Activated CD4-positive, alpha-beta memory T cell treated with anti-CD3 and anti-CD28 coated beads for 36 hours (primary cell): ENCODE results near the gene FARP1. TPM values are rescaled to one million over a fixed set of nuclear protein-coding genes. Genes with fewer than 3 reads are reported as not detected.

Experiments
- CTCF ChIA-PET: fragments of 350-600 bp; sonication (Branson Sonifier 250); formaldehyde crosslinking; loops from one replicate; lab custom pipeline; 2021; ENCODE audit warnings: antibody characterized with exemption, inconsistent platforms; lab: Charles Lee
- POLR2A ChIA-PET: fragments of 350-600 bp; sonication (Branson Sonifier 250); formaldehyde crosslinking; loops from one replicate; lab custom pipeline; 2021; ENCODE audit warnings: antibody characterized with exemption; lab: Charles Lee
- DNase-seq: peaks from one replicate; pipeline ENCODE4 v3.0.0-alpha.2; 2020
- H3K27ac Mint-ChIP-seq: one replicate; pipeline ENCODE4 v1.8.0; 2021; ENCODE audit warnings: mixed read lengths
- H3K27me3 Mint-ChIP-seq: one replicate; pipeline ENCODE4 v1.8.0; 2021; ENCODE audit warnings: mixed read lengths
- H3K36me3 Mint-ChIP-seq: one replicate; pipeline ENCODE4 v1.8.0; 2021; ENCODE audit warnings: mixed read lengths
- H3K4me1 Mint-ChIP-seq: one replicate; pipeline ENCODE4 v1.8.0; 2021; ENCODE audit warnings: low read depth, mixed read lengths
- H3K4me3 Mint-ChIP-seq: one replicate; pipeline ENCODE4 v1.8.0; 2021; ENCODE audit warnings: mild to moderate bottlenecking, mixed read lengths
- H3K9me3 Mint-ChIP-seq: one replicate; pipeline ENCODE4 v1.8.0; 2021; ENCODE audit warnings: mixed read lengths
- intact Hi-C: fragments of 100-400 bp; cut with micrococcal nuclease; formaldehyde crosslinking; loops from one replicate; pipeline ENCODE4 v1.15.1; 2023
- total RNA-seq, 2 experiments: library from RNA; stranded (reverse); gene quantifications; one replicate each; pipeline ENCODE4 v1.2.3, GENCODE V29; 2021

FARP1 gene
- total RNA-seq, 2 experiments from 2014 or later, result 0.56 to 0.64 TPM

DNA sequence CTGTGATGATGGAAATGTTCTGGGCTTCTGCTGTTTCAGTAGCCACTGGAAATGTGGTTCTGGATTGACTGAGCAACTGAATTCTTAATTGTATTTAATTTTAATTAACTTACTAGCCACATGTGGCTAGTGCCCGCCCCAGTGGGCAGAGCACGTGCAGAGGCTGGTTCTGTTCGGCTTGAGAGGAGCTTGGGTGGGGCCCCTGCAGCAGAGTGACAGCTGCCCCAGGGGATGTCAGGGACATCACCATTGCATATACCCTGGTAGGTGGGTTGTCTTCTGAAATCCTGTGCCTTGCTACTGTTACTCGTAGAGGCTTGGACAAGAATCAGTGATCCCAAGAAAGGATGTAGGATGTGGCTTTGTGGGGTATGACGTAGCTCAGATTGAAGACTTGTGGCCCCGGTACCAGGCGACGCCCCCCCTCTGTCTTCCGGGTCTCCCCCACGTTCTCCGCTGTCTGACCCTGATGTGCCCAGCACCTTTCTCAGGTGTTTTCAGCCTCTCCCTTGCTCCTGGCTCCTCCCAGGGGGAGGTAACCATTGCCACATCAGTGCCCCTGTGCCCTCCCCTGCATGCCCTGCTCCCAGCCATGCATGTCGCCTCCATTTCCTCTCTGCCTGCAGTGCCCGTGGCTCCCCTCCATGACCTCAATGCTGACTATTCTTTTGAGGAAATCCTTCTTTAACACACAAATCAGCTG lies 136.7 kb downstream of the FARP1 start:
- DNase-seq, result peak; percentile 11

DNA sequence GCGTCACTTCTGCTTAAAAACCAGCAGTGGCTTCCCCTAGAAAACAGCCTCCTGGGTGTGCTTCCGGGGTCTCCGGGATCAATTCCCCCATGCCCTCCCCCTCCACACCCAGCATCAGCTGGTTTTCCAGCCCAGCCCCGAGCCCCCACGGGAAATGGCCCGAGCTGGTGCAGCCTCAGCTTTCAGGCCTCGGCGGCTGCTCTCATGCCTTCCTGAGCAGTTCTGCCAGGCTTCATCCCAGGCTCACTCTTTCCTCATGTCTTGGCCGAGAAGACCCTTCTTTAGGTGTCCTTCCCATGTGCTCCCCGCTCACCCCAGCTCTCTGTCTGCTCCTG lies 137.2 kb downstream of the FARP1 start:
- no peak for DNase-seq
- Mint-ChIP-seq H3K4me3 (no peak overlapping the region), H3K27me3 (peaks cover 10% of the 10 kb centered on the region), H3K4me1 (no peaks in the 10 kb centered on the region), H3K36me3 (no peaks in the 10 kb centered on the region), H3K9me3 (no peaks in the 10 kb centered on the region), H3K27ac (no peak overlapping the region)
- ChIA-PET POLR2A (no interaction called here), CTCF (no interaction called here)
- intact Hi-C loops, result no loop called here

More for the DNA sequence above, 136.7 kb downstream of the FARP1 start:
- no peaks in the 10 kb centered on the region for H3K9me3 Mint-ChIP-seq
- intact Hi-C loops, result no loop called here
- H3K27ac Mint-ChIP-seq, result no peak overlapping the region
- no peaks in the 10 kb centered on the region for H3K36me3 Mint-ChIP-seq
- H3K27me3 Mint-ChIP-seq, result peaks cover 10% of the 10 kb centered on the region
- no peak overlapping the region for H3K4me3 Mint-ChIP-seq
- CTCF ChIA-PET, result no interaction called here
- no peaks in the 10 kb centered on the region for H3K4me1 Mint-ChIP-seq
- POLR2A ChIA-PET, result no interaction called here

DNA sequence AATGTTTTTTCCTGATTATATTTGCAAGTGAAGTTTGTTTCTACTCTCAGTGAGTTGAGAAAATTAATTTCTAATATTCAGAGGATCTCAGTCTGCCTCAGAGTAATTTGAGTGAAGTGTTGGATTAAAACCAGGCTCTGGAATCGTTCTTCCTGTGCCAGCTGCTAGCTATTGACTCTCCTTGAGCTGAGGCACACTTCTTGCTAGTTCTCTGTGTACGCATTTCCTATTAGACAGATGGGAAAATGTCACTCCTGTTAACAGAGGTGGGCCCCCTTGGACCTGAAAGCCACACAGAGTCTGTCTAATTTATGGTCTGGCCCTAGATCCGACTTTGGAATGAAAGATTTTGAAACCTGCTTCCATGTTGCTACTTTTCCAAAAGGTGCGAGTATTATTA lies 141.8 kb downstream of the FARP1 start:
- ChIA-PET CTCF (no interaction called here), POLR2A (no interaction called here)
- H3K27me3 Mint-ChIP-seq, result peaks cover 8% of the 10 kb centered on the region
- no peaks in the 10 kb centered on the region for H3K4me1 Mint-ChIP-seq
- no peaks in the 10 kb centered on the region for H3K9me3 Mint-ChIP-seq
- DNase-seq, result no peak
- no peak overlapping the region for H3K27ac Mint-ChIP-seq
- intact Hi-C loops, result no loop called here
- H3K4me3 Mint-ChIP-seq, result no peak overlapping the region
- H3K36me3 Mint-ChIP-seq, result no peaks in the 10 kb centered on the region

DNA sequence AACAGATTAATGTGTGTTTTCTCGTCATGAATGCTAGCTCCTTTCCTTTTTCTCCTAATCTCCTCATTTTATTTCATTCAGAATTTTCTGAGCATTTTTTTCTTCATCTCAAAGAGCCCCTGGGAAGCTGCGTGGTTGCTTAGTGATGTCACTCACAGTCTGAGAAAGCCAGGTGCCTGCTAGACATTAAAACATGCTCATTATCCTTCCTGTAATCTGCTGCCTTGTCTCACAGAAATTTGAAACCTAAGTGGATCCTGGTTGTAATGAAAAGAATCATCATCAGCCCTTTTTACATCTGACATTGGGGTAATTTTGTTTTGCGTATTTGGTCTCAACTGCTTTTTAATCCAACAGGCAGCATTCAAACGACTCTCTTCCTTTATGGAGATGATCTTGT lies 142.4 kb downstream of the FARP1 start:
- H3K4me3 Mint-ChIP-seq, result no peak overlapping the region
- DNase-seq, result no peak
- intact Hi-C loops, result no loop called here
- no peaks in the 10 kb centered on the region for H3K4me1 Mint-ChIP-seq
- ChIA-PET CTCF (no interaction called here), POLR2A (no interaction called here)
- H3K27ac Mint-ChIP-seq, result no peak overlapping the region
- H3K27me3 Mint-ChIP-seq, result peaks cover 8% of the 10 kb centered on the region
- H3K9me3 Mint-ChIP-seq, result no peaks in the 10 kb centered on the region
- H3K36me3 Mint-ChIP-seq, result no peaks in the 10 kb centered on the region

DNA sequence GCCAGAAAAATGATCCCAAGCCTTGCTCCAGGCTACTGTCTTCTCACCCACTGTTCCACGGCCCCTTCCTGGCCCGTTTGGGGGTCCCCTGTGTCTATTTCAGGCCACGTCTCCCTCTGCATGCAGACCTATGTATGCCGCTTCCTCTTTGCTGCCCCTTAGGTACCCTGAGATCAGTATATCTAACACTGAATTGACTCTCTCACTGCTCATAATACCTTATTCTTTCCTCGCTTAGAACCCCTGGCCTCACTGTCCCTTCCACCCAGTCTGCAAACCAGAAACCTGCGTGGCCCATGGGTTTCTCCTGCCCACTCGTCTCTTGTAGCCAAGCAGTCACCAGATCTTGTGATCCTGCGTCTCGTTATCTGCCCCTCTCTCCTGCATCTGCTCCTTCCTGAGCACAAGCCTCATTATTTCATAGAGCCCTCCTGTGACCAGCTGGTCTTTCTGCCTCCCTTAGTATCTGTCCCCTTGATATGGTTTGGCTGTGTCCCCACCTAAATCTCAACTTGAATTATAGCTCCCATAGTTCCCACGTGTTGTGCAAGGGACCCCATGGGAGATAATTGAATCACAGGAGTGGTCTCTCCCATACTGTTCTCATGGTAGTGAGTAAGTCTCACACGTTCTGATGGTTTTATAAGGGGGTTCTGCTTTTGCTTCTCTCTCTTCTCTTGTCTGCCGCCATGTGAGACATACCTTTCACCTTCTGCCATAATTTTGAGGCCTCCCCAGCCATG lies 143.1 kb downstream of the FARP1 start:
- H3K27me3 Mint-ChIP-seq, result peaks cover 5% of the 10 kb centered on the region
- no peak overlapping the region for H3K27ac Mint-ChIP-seq
- ChIA-PET POLR2A (no interaction called here), CTCF (no interaction called here)
- intact Hi-C loops, result no loop called here
- no peak overlapping the region for H3K4me3 Mint-ChIP-seq
- no peaks in the 10 kb centered on the region for H3K4me1 Mint-ChIP-seq
- H3K36me3 Mint-ChIP-seq, result no peaks in the 10 kb centered on the region
- DNase-seq, result no peak
- no peaks in the 10 kb centered on the region for H3K9me3 Mint-ChIP-seq

DNA sequence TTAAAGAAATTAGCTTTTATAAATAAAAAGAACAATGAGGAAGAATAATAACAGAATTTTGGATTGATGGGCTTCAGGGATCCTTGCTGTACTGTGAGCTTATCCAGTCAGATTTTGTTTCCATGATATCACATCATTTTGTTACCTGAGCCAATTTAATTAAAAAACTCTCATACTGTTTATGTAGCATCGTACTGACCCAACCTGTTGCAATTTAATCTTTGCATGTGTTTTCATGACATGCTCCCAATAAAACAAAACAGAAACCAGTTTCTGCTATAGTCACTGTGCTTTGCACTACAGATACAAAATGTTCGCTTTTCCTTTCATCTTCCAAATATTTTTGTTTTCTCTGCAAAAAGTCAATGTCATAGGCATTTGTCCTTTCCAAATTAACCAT lies 143.9 kb downstream of the FARP1 start:
- Mint-ChIP-seq H3K4me3 (no peak overlapping the region), H3K4me1 (no peaks in the 10 kb centered on the region), H3K27me3 (peaks cover 5% of the 10 kb centered on the region), H3K9me3 (no peaks in the 10 kb centered on the region), H3K27ac (no peak overlapping the region), H3K36me3 (no peaks in the 10 kb centered on the region)
- CTCF ChIA-PET, result no interaction called here
- DNase-seq, result no peak
- POLR2A ChIA-PET, result no interaction called here
- intact Hi-C loops, result no loop called here

DNA sequence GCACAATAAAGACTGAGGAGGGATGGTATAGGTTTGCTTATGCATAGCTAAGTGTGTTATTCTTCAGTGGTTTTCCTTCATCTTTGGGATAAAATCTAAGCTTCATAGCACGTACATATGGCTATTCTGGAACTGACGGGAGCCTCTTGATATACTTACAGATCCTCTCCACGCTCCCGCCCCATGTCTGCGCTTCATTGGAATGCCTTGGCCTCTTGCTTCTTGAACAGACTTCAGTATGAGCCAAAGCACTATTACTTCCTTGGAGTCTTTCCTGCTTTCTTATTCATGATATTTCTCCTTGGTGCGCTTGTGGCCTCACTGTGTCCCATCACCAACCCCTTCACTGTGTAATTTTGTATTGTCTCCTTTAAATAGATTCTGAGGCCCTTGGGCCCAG lies 145.3 kb downstream of the FARP1 start:
- Mint-ChIP-seq H3K27ac (no peak overlapping the region), H3K36me3 (no peaks in the 10 kb centered on the region), H3K4me1 (no peaks in the 10 kb centered on the region), H3K9me3 (no peaks in the 10 kb centered on the region), H3K4me3 (no peak overlapping the region), H3K27me3 (peaks cover 5% of the 10 kb centered on the region)
- POLR2A ChIA-PET, result interaction anchor here (0.6 kb wide), 1 partner anchor 11 kb away, joined by 3 read pairs; no protein-coding TSS in a partner anchor
- CTCF ChIA-PET, result no interaction called here
- DNase-seq, result no peak
- intact Hi-C loops, result no loop called here

DNA sequence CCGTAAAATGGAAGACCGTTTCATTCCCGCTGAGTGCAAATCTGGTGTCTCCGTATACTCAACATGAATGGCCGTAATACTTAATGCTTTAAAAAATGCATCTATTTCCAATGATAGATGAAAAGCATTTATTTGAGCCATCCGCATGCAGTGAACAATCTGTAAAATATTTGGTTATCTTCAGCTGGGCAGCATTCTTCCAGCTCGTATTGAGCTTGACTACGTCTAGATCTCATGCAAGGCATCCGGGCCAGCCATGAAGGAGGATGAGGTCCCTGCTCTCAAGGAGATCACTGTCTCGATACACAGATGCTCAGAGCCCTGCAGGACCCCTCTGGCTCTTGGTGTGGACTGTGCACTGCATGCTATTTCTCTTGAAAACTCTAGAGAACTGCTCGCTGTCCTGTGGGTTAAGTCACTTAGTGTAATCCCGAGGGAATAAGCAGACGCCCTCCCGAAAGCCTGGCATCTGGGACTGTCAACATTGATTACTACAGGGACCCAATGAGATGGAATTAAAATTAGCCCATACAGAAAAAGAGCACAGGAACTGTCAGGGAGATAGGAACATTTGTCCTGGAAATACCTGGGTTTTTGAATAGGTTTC lies 146.5 kb downstream of the FARP1 start:
- no peak overlapping the region for H3K4me3 Mint-ChIP-seq

DNA sequence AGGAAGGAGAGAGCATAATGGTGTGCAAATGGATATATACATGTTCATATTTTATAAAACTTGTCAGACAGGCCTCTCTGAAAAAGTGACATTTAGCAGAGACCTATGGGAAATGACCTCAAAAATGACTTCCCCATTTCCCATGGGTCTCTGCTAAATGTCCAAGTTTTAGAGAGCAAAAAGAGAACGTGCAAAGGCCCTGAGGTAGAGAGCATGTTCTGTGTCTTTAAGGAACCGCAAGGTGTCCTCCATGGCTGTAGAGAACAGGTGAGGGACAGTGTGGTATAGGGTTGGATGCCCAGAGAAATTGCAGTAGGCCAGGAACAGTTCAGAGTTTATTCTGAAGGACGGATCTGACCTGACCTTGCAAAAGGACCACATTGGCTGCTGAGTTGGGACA lies 147.4 kb downstream of the FARP1 start:
- intact Hi-C loops, result no loop called here
- ChIA-PET POLR2A (no interaction called here), CTCF (no interaction called here)

More for the DNA sequence above, 146.5 kb downstream of the FARP1 start:
- ChIA-PET POLR2A (interaction anchor here (0.7 kb wide), 1 partner anchor 489 kb away, joined by 5 read pairs; no protein-coding TSS in a partner anchor), CTCF (no interaction called here)
- no peak overlapping the region for H3K27ac Mint-ChIP-seq
- no peak for DNase-seq
- intact Hi-C loops, result no loop called here
- H3K36me3 Mint-ChIP-seq, result no peaks in the 10 kb centered on the region
- peaks cover 6% of the 10 kb centered on the region for H3K27me3 Mint-ChIP-seq
- no peaks in the 10 kb centered on the region for H3K4me1 Mint-ChIP-seq
- H3K9me3 Mint-ChIP-seq, result no peaks in the 10 kb centered on the region

DNA sequence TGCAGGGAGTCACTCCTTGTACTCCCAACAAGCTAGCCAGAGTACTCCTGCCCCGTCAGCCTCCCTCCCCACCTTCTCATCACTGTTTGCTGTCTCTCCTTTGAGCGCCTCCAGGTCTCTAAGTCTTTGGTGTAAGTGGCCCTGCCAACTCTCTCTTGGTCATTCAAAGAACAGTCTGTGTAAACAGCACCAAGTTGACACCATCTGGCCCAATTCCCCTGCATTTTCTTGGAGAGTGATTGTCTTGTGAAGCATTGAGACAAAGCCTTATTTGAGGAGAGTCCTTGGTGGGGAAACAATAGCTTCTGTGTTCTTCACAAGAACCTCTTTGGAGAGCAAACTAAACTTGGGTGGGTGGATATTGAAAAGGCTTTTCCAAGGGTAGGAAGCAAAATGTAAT lies 148.8 kb downstream of the FARP1 start:
- ChIA-PET CTCF (no interaction called here), POLR2A (no interaction called here)
- Mint-ChIP-seq H3K27ac (no peak overlapping the region), H3K36me3 (no peaks in the 10 kb centered on the region), H3K4me1 (no peaks in the 10 kb centered on the region), H3K4me3 (no peak overlapping the region), H3K27me3 (peaks cover 6% of the 10 kb centered on the region), H3K9me3 (no peaks in the 10 kb centered on the region)
- no peak for DNase-seq
- intact Hi-C loops, result no loop called here

More for the DNA sequence above, 147.4 kb downstream of the FARP1 start:
- Mint-ChIP-seq H3K36me3 (no peaks in the 10 kb centered on the region), H3K27me3 (peaks cover 6% of the 10 kb centered on the region), H3K9me3 (no peaks in the 10 kb centered on the region), H3K4me3 (no peak overlapping the region), H3K4me1 (no peaks in the 10 kb centered on the region), H3K27ac (no peak overlapping the region)
- DNase-seq, result no peak

DNA sequence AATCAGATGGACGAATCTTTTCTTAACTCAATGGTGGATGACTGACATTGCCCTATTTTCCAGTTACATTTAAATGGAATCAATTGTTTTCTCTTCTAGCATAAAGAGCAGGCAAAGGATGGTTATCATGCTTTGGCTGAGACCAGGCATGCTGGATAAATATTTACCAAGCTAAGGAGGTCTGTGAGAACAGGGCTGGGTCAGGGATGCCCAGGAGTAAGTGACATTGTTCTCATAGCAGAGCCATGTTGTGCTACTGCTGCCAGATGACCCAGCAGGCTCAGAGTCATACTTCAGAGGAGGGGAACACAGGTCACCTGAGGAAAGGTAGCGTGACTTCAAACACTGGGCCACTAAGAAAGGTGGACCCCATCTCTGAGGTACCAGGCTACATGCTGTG lies 150.2 kb downstream of the FARP1 start:
- no peak for DNase-seq
- intact Hi-C loops, result no loop called here
- Mint-ChIP-seq H3K36me3 (no peaks in the 10 kb centered on the region), H3K27me3 (peaks cover 6% of the 10 kb centered on the region), H3K4me3 (no peak overlapping the region), H3K27ac (no peak overlapping the region), H3K9me3 (no peaks in the 10 kb centered on the region), H3K4me1 (no peaks in the 10 kb centered on the region)
- ChIA-PET CTCF (no interaction called here), POLR2A (no interaction called here)

DNA sequence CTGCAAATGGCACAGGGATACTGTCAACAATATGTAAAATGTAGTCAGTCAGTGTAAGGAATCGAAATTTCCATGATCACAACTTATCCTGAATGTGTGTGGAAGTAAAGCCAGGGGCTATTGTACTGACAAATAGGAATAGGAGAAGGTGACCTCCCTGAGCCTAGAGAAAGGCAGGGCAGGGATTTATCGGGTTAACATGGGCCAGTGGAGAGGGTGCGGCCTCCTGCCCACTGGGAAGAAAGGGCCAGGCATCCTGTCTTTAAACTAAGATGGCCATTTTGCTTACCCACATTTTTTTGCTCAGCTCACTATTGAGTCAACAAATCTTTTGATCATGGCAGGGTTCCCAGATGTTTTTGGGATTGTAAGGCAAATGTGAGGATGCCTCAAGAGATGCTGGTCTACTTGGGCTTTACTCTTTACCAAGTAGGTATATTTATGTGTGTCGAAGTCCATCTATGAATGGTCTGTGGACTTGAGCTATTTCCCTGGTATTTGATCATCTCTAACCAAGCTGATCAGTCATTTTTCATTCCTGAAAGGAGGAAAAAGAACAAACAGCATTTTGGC lies 150.8 kb downstream of the FARP1 start:
- Mint-ChIP-seq H3K27me3 (peaks cover 7% of the 10 kb centered on the region), H3K36me3 (no peaks in the 10 kb centered on the region), H3K4me1 (no peaks in the 10 kb centered on the region), H3K4me3 (no peak overlapping the region), H3K27ac (no peak overlapping the region), H3K9me3 (no peaks in the 10 kb centered on the region)
- ChIA-PET POLR2A (no interaction called here), CTCF (no interaction called here)
- DNase-seq, result no peak
- intact Hi-C loops, result no loop called here
